Colon (tissue), 2 donors: ENCODE measurements around the gene AZI2.

Experiments used
- FAIRE-seq: peaks from 2 replicates; lab custom pipeline; 2012; peaks lifted over from hg19 to GRCh38; lab: Jason Lieb, UNC
- donor health status: control.
- donor health status: control.

Gene AZI2, protein sequence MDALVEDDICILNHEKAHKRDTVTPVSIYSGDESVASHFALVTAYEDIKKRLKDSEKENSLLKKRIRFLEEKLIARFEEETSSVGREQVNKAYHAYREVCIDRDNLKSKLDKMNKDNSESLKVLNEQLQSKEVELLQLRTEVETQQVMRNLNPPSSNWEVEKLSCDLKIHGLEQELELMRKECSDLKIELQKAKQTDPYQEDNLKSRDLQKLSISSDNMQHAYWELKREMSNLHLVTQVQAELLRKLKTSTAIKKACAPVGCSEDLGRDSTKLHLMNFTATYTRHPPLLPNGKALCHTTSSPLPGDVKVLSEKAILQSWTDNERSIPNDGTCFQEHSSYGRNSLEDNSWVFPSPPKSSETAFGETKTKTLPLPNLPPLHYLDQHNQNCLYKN

DNA sequence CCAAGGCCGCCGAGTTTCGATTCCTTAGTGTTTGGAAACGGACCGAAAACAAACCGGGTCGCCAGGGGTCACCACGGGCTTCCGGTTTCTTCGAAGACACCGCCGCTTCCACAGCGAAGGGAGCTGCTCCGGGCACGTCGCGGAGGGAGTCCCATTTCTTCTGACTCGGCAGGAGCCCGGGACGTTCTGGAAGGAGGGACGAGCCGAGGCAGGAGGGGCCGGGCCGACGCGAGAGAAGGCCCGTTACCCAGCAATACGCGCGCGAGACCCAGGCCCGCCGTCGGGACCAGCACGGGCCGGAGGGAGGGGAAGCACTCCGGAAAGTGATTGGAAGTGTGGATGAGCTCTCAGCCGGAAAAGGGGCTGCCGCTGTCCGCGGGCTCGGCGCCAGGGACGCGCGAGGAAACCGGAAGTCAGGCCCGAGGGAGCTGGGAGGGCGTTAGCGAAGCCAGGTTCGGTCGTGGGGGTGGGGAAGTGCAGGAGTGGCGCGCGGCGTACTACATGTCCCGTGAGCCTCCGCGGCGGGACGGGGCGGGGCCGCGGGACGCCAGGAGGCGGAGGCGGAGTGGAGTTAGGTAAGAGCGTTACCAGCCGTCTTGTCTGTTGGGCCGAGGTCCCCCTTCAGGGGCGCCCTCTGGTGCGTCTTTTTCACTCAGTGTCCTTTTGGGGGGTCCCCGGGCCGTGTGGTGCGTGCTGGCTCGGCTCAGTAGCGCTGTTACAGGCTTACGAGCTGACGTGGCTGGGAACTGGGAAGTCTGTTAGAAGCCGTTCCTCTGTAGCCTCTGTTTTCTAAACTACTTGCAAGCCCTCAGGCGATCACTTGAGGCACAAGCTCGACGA, at the start of gene AZI2, which contains the start of gene ZCWPW2:
Gene AZI2 (minus strand): TSS at position 196 of the 840 bp plus-strand sequence. CDS start 8,207 bp downstream, outside the sequence.
Gene ZCWPW2 (plus strand): TSS at position 93 of the 840 bp plus-strand sequence. CDS start 64,348 bp downstream, outside the sequence.
- FAIRE-seq: no peak

DNA sequence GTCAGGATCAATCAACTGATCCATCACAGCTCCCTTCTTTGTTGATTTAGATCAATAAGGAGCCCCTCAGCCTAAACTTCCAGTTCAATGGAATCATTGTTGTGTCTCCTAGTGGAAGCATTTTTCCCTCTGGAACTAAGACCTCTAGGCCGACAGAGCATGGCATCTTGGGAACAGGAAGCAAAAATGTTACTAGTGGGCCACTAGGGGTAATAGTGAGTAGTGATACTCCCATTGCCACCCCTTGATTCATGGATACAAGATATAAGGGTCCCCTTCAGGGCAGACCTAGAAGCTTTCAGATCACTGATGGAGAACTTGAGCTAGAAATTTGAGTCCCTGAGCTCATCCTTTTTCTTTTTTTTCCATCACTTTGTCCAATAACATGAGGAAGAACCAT, 40.4 kb upstream of the AZI2 start:
- no peak for FAIRE-seq

GRCh38 chr3:28386049-28386448, 37.4 kb upstream of the AZI2 start:
- no peak for FAIRE-seq

GRCh38 chr3:28376424-28376823, 27.8 kb upstream of the AZI2 start:
- FAIRE-seq: no peak

- no peak for FAIRE-seq
Measured at GRCh38 chr3:28349469-28350000, 911 bp upstream of the AZI2 start.

DNA sequence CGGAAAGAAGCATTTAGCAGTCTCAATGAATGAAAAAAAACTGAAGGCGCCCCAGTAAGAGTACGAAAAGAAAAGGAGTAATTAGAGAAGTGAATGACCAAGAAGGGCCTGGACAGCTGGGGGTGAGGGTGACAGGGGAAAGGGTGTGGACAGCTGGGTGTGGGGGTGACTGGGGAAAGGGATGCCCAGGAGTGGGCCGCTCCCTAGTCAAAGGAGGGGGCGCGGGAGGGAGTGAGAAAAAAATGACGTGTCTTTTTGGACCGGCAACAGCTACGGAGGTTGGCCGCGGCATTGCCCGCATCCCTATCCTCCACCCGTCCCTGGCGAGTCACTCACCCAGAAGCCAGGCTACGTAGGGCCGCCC, 377 bp downstream of the AZI2 start:
- no peak for FAIRE-seq

- no peak for FAIRE-seq
Measured at GRCh38 chr3:28347374-28348264, 1.0 kb downstream of the AZI2 start.

DNA sequence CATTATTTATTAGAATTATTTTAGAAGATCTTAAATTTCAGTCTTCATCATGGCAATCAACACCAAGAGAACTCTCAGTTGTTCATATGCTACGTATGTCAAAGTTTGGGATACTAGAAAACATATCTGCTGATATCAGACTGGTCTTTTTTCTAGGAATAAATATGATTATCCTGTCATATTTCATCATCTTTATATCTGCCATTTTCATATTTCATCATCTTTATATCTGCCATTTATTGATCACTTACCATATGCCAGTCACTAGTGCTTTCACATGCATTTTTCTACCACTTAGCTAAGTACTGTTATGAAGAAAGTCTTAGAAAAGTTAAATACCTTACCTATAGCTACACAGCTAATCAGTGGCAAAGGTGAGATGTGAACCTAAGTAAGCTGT, 2.9 kb downstream of the AZI2 start:
- no peak for FAIRE-seq

DNA sequence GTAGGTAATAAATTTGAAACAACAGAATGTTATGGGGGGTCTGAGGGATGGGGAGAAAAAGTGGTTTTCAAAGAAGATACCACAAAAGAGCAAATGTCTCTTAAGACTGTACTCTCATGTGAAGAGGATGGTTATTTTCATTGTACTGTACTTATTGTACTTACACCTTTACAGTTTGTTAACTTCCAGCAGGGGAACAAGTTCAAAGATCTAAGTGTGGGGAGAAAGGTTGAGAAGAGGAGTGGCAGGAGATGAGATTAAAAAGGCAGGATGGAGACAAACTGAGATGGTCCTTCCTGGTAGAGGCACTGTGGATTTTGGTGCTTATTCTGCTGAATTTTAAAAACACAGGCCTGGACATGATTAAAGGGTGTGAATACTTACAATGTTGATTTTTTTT, 5.5 kb downstream of the AZI2 start:
- FAIRE-seq: no peak

GRCh38 chr3:28337230-28337629, 11.4 kb downstream of the AZI2 start:
- no peak for FAIRE-seq

DNA sequence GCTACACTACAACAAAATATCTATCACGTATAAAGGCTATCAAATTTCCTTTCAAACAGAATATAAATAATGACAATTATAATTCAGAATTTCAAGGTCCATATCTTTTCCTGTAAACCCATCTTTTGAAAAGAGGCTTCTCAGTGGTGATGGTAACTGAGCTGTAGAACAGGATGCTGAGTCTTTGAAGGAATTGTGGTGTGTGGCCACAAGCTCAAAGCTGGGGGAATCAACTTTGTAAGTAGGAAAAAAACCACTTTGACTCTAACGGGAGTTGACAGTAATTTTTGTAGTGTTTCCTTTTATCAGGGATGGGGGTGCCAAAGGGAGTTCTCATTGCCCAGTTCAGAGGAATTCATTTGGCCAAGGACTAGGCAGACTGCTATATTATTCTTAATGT, 13.4 kb downstream of the AZI2 start:
- no peak for FAIRE-seq

- FAIRE-seq: no peak
Measured at GRCh38 chr3:28334552-28334951, 14.1 kb downstream of the AZI2 start.

DNA sequence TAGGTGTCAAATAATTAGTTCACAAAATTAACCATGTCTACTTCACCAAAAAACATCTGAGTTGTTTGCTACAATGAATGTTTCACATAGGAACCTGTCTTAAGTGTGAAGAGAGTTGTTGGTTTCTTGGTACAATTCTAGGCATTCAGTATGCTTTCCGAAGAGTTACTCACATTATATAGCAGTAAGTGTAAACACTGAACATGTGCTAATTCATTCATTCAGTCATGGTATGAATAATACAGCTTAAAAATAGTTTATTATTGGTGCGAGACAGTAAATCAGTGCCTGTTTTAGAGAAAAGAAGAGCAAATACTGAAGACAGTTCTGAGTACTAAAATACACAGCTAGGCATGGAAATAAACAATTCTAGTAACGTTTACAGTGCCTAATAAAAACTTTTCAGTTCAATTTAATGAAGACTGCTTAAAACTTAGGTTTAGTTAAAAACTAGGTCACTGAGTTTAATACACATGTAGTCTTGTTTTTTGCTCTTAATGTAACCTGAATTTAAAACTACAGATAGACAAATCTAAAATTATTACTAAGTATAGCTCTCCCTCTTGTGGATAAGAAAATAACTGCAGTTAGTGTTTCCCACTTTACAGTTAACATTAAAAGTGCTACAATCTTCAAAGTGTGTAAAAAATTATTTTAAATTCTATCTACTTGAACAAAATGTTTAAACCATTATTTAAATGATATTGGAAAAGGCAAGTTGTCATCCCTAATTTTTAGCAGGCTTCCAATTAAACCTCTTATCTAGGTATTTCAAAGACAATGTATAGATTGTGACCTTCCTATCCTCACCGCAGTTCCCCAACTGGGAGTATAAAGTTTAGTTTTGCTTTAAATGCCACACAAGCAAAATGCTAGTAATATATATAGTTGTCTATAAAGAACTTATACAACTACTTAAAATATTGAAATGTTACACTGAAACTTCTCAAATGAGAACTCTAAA, 20.2 kb downstream of the AZI2 start:
- FAIRE-seq: peak; percentile 58

DNA sequence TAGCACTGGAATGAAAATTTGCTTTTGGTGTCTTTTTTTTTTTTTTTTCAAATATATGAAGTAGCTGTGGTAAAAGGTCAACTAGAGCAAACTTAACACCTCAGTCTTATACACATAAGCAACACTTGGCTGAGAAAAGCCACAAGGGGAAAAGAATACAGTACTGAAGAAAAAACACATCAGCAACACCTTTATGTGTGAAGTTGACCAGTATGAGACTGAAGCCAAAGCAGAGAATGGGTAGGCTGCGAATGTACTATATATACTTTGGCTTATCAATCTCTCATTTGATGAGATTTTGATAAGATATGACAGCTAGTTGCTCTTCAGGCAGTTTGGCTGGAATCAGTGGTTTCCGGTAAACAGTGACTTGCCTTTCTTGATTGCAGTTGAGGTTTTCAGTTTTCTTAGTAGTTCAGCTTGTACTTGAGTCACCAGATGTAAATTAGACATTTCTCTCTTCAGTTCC, 22.1 kb downstream of the AZI2 start:
- FAIRE-seq: no peak

GRCh38 chr3:28322464-28322863, 26.2 kb downstream of the AZI2 start:
- FAIRE-seq: no peak

DNA sequence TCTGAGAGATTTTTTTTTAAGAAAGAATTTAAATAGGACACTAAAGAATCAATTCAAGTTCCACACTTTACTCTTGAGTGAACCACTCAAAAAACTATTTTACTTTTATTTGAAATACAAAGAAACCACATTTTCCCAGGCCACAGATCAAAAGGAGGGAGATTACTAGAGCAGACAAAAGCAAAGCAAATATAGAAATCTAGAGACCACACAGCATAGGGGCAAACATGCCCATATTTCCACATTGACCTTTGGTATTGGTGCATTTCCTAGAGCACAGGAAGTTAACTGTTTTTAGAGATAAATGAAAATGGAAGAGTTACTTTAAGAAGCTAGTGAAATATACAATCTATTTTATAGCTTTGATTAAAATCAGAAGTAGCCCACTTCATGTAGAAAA, 27.6 kb downstream of the AZI2 start:
- FAIRE-seq: no peak

DNA sequence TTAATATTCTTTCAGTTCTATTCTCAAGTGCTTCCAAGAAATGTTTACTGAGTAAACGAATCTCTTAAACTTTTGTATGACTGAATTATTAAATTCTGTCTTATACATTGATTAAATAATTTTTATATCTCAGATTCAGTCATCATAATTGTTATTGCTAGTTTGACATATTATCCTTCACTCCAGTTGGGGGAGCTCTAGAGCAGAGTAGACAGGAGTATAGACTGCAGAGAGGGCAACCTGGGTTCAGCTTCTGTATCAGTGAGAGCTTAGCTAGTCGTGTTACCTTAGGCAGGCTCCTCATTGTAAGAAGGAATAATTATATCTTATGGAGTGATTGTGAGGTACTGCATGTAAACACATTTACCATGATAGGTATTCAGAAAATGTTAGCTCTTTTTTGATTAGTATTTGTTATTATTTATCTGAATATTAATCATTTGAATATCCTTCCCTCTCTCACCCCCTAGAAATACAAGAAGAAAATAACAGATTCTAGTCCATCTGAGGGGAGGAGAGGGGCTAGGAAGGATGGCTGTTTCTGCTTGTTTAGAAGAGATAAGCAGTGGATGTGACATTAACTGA, 31.1 kb downstream of the AZI2 start:
- peak; percentile 24 for FAIRE-seq

GRCh38 chr3:28316226-28316625, 32.4 kb downstream of the AZI2 start:
- no peak for FAIRE-seq

- FAIRE-seq: no peak
Measured at GRCh38 chr3:28315711-28316110, 32.9 kb downstream of the AZI2 start.

- FAIRE-seq: no peak
Measured at GRCh38 chr3:28308196-28308595, 40.4 kb downstream of the AZI2 start.
